ENCODE results near the gene LDHAL6B.

DNA sequence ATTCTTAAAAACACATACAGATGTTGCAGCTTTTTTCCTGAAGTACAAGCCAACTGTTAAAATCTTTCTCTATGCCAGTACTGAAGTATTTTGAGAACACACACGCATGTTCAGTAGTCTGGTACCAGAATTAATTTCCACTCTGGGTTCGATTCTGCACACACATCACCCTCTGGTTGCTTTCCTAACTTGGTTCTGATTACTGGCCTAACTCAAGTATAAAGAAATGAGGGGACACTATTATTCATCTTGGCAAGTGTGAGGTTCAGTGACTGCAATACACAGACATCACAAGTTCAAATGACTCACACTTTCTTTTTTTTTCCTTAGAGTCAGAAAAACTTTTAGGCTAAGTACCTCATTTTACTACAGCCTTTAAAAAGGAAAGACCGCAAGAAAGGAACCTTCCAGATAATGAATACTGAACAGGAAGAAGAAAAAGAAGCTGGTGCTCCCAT, 37.4 kb upstream of the LDHAL6B start:
- TF ChIP-seq, protein P1, sequence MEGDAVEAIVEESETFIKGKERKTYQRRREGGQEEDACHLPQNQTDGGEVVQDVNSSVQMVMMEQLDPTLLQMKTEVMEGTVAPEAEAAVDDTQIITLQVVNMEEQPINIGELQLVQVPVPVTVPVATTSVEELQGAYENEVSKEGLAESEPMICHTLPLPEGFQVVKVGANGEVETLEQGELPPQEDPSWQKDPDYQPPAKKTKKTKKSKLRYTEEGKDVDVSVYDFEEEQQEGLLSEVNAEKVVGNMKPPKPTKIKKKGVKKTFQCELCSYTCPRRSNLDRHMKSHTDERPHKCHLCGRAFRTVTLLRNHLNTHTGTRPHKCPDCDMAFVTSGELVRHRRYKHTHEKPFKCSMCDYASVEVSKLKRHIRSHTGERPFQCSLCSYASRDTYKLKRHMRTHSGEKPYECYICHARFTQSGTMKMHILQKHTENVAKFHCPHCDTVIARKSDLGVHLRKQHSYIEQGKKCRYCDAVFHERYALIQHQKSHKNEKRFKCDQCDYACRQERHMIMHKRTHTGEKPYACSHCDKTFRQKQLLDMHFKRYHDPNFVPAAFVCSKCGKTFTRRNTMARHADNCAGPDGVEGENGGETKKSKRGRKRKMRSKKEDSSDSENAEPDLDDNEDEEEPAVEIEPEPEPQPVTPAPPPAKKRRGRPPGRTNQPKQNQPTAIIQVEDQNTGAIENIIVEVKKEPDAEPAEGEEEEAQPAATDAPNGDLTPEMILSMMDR (IDR thresholded peaks at IDR 0.05): no peak
- no peak for TF ChIP-seq POLR2A (IDR thresholded peaks at IDR 0.05)
